ENCODE measurements around the gene SMCO4.

The SMCO4 gene

DNA sequence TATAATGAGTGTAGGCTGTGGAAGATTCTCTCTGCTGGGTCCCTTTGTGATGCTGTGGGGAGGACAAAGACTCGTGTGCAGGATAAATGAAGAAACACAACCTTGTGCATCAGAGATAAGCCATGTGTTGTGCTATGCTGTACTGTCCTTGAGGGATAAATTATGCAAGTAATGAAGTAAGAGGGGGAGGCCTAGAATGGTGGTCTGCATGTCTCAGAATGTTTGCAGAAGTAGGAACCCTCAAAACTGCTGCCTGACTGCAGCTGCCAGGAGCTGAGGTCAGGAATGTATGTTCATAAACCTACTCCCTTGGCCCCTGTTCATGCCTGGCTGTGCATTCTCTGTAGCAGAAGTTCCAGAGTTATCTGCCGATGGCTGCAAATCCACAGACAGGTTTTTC lies 4.6 kb upstream of the SMCO4 start:
- no peak for DNase-seq (ENCODE audit: low read depth)
- TF ChIP-seq, protein P1, sequence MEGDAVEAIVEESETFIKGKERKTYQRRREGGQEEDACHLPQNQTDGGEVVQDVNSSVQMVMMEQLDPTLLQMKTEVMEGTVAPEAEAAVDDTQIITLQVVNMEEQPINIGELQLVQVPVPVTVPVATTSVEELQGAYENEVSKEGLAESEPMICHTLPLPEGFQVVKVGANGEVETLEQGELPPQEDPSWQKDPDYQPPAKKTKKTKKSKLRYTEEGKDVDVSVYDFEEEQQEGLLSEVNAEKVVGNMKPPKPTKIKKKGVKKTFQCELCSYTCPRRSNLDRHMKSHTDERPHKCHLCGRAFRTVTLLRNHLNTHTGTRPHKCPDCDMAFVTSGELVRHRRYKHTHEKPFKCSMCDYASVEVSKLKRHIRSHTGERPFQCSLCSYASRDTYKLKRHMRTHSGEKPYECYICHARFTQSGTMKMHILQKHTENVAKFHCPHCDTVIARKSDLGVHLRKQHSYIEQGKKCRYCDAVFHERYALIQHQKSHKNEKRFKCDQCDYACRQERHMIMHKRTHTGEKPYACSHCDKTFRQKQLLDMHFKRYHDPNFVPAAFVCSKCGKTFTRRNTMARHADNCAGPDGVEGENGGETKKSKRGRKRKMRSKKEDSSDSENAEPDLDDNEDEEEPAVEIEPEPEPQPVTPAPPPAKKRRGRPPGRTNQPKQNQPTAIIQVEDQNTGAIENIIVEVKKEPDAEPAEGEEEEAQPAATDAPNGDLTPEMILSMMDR (conservative IDR thresholded peaks at IDR 0.05; ENCODE audit: control insufficient read depth, insufficient read depth, low read depth, low read length), result no peak
- H3K4me3 ChIP-seq (ENCODE audit: control insufficient read depth, low read depth, low read length), result no peak overlapping the region

DNA sequence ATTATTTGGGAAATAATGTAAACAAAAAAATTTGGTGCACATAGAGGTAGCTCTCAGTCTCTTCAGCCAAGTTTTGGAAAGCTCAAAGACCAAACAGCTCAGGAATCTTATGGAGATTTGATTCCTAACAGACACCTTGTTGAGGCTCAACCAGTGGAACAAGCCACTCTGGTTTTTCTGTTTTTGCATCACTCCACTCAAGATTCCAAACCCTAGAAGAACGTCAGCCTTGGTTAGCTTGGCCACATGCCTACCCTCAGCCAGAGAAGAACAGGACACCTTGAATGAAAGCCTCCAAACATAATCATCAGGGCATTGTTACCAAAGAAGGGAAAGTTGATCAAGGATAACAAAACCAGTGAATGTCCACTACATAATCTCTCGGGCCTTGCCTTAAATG lies 3.8 kb upstream of the SMCO4 start:
- TF ChIP-seq, protein P1 (conservative IDR thresholded peaks at IDR 0.05; ENCODE audit: control insufficient read depth, insufficient read depth, low read depth, low read length), result no peak
- no peak overlapping the region for H3K4me3 ChIP-seq (ENCODE audit: control insufficient read depth, low read depth, low read length)
- DNase-seq (ENCODE audit: low read depth), result no peak

DNA sequence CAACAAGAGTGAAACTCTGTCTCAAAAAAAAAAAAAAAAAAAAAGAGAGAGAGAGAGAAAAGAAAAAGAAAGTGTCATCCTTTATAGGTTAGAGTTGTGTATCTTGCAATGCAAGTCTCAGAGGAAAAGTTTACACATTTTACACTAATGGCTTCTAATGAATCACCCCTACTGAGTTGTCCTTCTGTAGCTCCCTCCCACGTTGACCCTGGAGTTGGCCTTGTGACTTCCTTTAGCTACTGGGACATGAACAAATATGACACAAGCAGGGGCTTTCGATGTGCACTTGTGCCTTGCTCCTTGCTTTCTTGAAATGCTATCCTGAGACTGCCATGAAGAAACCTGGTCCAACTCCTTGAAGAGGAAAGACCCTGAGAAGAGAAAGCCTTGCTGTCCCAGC lies 2.4 kb upstream of the SMCO4 start:
- H3K4me3 ChIP-seq (ENCODE audit: control insufficient read depth, low read depth, low read length), result no peak overlapping the region
- TF ChIP-seq, protein P1 (conservative IDR thresholded peaks at IDR 0.05; ENCODE audit: control insufficient read depth, insufficient read depth, low read depth, low read length), result no peak
- no peak for DNase-seq (ENCODE audit: low read depth)

DNA sequence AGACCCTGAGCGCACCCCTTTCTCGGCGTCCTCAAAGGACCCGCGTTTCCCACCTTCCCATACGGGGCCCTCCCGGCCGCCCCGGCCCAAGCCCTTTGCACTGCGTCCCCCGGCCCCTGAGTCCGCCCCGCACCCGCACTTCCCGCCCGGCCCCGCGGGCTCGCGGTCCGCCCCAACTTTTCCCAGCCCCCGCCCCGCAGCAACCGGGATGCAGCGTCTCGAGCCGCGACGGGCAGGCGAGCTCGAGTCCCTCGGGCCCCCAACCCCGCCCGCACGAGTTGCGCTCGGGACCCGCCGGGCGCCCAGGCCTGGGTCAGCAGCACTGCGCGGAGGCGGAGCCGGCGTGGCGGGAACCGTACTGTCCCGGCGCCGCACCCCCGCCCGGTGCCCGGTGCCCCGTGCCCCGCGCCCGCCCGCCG lies 371 bp downstream of the SMCO4 start:
- no peak for DNase-seq (ENCODE audit: low read depth)
- TF ChIP-seq, protein P1 (conservative IDR thresholded peaks at IDR 0.05; ENCODE audit: control insufficient read depth, insufficient read depth, low read depth, low read length), result no peak
- peak overlapping the region; percentile 60 for H3K4me3 ChIP-seq (ENCODE audit: control insufficient read depth, low read depth, low read length)

DNA sequence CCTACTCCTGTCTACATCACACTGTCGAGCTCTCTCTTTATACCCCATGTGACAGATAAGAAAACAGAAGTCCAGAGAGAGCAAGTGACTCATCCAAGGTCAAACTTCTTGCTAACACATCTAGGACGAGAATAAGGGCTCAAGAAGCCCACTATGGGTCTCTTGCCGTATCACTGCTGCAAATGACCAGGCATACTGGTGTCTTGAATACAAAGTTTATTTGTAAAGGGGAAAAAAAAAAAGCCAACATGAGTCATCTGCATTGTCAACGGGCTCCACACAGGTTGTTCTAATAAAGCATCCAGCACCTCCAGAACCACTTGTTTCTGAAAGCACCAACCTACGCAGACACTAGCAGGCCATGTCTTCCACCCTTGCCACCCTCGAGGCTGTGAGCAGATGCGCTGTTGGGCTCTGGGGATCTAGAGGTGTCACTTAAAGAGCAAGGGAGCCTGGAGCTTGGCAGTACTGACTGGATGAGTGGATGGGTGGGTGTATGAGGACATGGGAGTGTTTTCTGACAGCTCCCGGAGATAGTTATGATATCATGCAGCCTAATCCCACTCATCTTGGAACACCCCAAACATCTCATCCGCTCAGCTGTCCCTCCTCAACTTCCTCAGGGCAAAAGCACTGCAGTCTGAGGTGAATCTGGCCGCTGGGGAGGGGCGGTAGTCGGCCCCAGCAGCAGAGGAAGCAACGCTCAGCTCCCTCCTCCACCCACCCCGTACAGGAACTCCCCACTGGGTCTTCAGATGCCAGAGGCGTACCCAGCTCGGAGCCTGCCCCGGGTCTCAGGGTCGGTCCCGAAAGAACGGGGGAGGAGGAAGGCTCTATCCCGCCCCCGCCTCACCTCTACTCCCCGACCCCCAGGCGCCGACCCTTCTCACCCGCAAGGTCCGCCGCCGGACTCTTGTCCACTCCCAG lies 1.0 kb downstream of the SMCO4 start:
- peak overlapping the region; percentile 60 for H3K4me3 ChIP-seq (ENCODE audit: control insufficient read depth, low read depth, low read length)
- TF ChIP-seq, protein P1 (conservative IDR thresholded peaks at IDR 0.05; ENCODE audit: control insufficient read depth, insufficient read depth, low read depth, low read length), result no peak
- DNase-seq (ENCODE audit: low read depth), result peak; percentile 71

DNA sequence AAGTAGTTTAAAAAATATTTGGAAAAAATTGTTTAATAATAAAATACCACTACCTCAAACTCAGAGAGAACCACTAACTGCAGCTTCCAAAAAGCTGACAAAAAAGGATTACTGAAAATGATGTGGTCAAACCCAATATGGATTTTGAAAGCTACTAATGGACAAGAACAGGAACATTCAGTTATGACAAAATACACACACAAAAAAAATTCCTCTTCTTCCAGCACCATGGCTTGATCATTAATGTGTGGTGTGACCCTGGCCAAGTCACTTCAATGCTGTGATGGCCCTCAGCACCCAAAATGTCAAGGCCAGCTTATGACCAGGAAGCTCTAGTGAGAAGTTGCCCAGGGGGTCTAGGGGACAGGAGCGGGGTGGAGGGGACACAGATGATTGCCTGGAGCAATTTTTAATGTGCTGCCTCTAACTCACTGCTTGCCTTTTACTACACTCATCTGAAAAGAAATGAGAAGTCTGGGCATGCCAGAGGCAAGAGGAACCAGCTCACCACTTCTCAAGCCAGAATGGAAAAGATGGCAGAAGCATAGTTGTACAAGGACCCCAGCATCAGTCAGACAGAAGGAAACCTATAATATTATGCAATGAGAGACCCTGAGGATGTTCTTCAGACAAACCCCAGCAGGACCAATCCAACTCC lies 2.2 kb downstream of the SMCO4 start:
- no peak overlapping the region for H3K4me3 ChIP-seq (ENCODE audit: control insufficient read depth, low read depth, low read length)
- DNase-seq (ENCODE audit: low read depth), result no peak
- TF ChIP-seq, protein P1 (conservative IDR thresholded peaks at IDR 0.05; ENCODE audit: control insufficient read depth, insufficient read depth, low read depth, low read length), result no peak
